Measurements from ENCODE around the gene PDE4D.

DNA sequence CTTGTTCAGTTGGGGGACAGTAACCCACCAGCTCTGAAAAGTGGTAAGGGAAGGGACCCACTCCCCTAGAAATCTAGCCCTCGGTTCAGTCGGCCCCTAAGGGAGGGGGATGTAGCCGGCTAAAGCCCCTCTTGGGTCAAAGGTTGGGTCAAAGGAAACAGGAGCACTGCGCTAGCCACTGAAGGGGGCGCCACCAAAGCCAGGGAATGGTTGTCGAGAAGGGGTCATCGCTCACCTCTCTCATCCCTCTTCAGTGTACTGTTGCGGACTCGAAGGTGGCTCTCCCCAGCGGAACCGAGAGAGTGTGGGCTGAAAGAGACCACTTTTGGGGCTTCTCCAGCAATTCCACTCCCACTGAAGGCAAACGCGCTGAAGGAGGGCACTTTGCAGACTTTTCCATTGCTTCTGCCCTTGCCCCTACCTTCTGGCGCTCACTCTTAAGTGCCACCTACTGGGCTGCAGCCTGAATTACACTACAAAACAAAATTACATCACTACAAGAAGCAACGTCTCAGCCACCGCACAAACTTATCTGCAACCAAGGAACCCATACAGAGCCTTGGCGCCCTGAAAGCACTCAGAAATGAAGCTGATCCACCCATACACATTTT, 396.9 kb downstream of the PDE4D start:
- TF ChIP-seq, protein P1, sequence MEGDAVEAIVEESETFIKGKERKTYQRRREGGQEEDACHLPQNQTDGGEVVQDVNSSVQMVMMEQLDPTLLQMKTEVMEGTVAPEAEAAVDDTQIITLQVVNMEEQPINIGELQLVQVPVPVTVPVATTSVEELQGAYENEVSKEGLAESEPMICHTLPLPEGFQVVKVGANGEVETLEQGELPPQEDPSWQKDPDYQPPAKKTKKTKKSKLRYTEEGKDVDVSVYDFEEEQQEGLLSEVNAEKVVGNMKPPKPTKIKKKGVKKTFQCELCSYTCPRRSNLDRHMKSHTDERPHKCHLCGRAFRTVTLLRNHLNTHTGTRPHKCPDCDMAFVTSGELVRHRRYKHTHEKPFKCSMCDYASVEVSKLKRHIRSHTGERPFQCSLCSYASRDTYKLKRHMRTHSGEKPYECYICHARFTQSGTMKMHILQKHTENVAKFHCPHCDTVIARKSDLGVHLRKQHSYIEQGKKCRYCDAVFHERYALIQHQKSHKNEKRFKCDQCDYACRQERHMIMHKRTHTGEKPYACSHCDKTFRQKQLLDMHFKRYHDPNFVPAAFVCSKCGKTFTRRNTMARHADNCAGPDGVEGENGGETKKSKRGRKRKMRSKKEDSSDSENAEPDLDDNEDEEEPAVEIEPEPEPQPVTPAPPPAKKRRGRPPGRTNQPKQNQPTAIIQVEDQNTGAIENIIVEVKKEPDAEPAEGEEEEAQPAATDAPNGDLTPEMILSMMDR (IDR thresholded peaks at IDR 0.05; ENCODE audit: low read length): peak; percentile 72
- TF ChIP-seq EZH2 (optimal IDR thresholded peaks at IDR 0.05; ENCODE audit: low read depth, low read length): no peak

Data from MM.1S (cell line).